Neutrophil (primary cell): ENCODE results near the gene SUPT4H1.

Experiments used
- H3K27ac ChIP-seq: fragments of 200-600 bp; sonication (generic); 2 replicates; pipeline ENCODE4 v1.5.1; 2016; ENCODE audit warnings: mild to moderate bottlenecking, moderate library complexity
- H3K27me3 ChIP-seq: fragments of 200-600 bp; sonication (generic); 2 replicates; pipeline ENCODE4 v1.6.0; 2016; ENCODE audit warnings: mild to moderate bottlenecking
- H3K36me3 ChIP-seq: fragments of 200-600 bp; sonication (generic); 2 replicates; pipeline ENCODE4 v1.5.1; 2017
- H3K4me1 ChIP-seq, 2 experiments: fragments of 200-600 bp in 1 of 2; sonication (generic) in 1 of 2; 1 replicate in 1 of 2; 2 replicates in 1 of 2; pipeline versions ENCODE4 v1.5.1 to v1.6.1; 2013 to 2016; ENCODE audit warnings: low read depth in 1 of 2, low read length in 1 of 2, mild to moderate bottlenecking in 1 of 2, moderate library complexity in 1 of 2; ENCODE audit not compliant: control insufficient read depth in 1 of 2, insufficient read depth in 1 of 2
- H3K4me3 ChIP-seq, 2 experiments: fragments of 200-600 bp in 1 of 2; sonication (generic) in 1 of 2; 1 replicate in 1 of 2; 2 replicates in 1 of 2; pipeline ENCODE4 v1.5.1; 2013 to 2016; ENCODE audit warnings: low read depth in 1 of 2, low read length in 1 of 2, mild to moderate bottlenecking in 1 of 2, moderate library complexity in 1 of 2
- H3K9me3 ChIP-seq: fragments of 200-600 bp; sonication (generic); 2 replicates; pipeline ENCODE4 v1.5.1; 2016
- CTCF ChIP-seq: fragments of 200-600 bp; sonication (generic); IDR thresholded peaks from 2 replicates; pipeline ENCODE4 v1.5.1; 2016; ENCODE audit warnings: antibody characterized with exemption

The SUPT4H1 gene

GRCh38 chr17:58320163-58320558, 31.8 kb downstream of the SUPT4H1 start:
- Histone ChIP-seq H3K36me3 (no peaks in the 10 kb centered on the region), H3K27ac (no peak overlapping the region), H3K4me3 (no peak overlapping the region), H3K9me3 (no peaks in the 10 kb centered on the region), H3K4me1 (peaks cover 14 to 26% of the 10 kb centered on the region in 2 experiments), H3K27me3 (peaks cover 27% of the 10 kb centered on the region)
- no peak for TF ChIP-seq CTCF

GRCh38 chr17:58319173-58320162, 32.5 kb downstream of the SUPT4H1 start:
- H3K27ac ChIP-seq = no peak overlapping the region
- no peaks in the 10 kb centered on the region for H3K9me3 ChIP-seq
- no peak for TF ChIP-seq CTCF
- no peaks in the 10 kb centered on the region for H3K36me3 ChIP-seq
- peaks cover 7 to 19% of the 10 kb centered on the region in 2 experiments for H3K4me1 ChIP-seq
- peaks cover 20% of the 10 kb centered on the region for H3K27me3 ChIP-seq
- no peak overlapping the region for H3K4me3 ChIP-seq

GRCh38 chr17:58318627-58319172, 33.3 kb downstream of the SUPT4H1 start:
- Histone ChIP-seq H3K27ac (no peak overlapping the region), H3K27me3 (peaks cover 12% of the 10 kb centered on the region), H3K36me3 (no peaks in the 10 kb centered on the region), H3K4me3 (no peak overlapping the region), H3K4me1 (peaks cover 0 to 13% of the 10 kb centered on the region in 2 experiments), H3K9me3 (no peaks in the 10 kb centered on the region)
- no peak for TF ChIP-seq CTCF

- H3K27ac ChIP-seq = no peak overlapping the region
Measured at GRCh38 chr17:58318065-58318481, 33.9 kb downstream of the SUPT4H1 start.

More at GRCh38 chr17:58318065-58318481, 33.9 kb downstream of the SUPT4H1 start:
- Histone ChIP-seq H3K4me1 (peaks cover 0 to 13% of the 10 kb centered on the region in 2 experiments), H3K36me3 (no peaks in the 10 kb centered on the region), H3K9me3 (no peaks in the 10 kb centered on the region), H3K4me3 (no peak overlapping the region), H3K27me3 (peaks cover 6% of the 10 kb centered on the region)
- TF ChIP-seq CTCF = no peak
